ENCODE results near the gene SMARCD3. TPM values are rescaled to one million over a fixed set of nuclear protein-coding genes. Genes with fewer than 3 reads are reported as not detected.

Gene SMARCD3
- total RNA-seq, 1 donor from 2014 or later = 110 TPM

GRCh38 chr7:151204383-151205032 is 44.0 kb downstream of the SMARCD3 start:
- ATAC-seq = no peak
- DNase-seq (ENCODE audit: missing footprints) = no peak
- intact Hi-C loops (cut with DNase I) = no loop called here

DNA sequence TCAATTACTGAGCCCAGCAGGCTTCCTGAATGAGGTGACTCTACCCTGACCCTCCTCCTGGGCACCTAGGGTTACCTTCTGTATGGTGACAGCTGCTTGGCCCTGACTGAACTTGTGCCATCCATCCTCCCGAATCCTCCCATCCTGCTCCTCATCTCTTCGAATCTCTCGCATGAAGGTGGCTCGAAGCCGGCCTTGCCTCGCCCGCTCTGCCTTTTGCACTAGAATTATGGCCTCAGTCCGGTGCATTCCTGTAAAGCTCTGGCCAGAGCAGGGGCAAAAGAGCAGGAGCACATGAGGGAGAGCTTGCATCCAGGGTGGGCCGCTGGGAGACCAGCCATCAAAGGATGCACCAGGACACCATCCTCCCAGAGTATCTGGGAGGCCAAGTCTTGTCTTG is 45.7 kb downstream of the SMARCD3 start:
- intact Hi-C loops (cut with DNase I) = no loop called here
- no peak for DNase-seq (ENCODE audit: missing footprints)
- no peak for ATAC-seq

GRCh38 chr7:151201751-151202150 is 46.7 kb downstream of the SMARCD3 start:
- no peak for ATAC-seq
- intact Hi-C loops (cut with DNase I) = no loop called here
- no peak for DNase-seq (ENCODE audit: missing footprints)

- DNase-seq (ENCODE audit: missing footprints) = no peak
- ATAC-seq = no peak
- intact Hi-C loops (cut with DNase I) = no loop called here
Observed at GRCh38 chr7:151201344-151201743, 47.1 kb downstream of the SMARCD3 start.

DNA sequence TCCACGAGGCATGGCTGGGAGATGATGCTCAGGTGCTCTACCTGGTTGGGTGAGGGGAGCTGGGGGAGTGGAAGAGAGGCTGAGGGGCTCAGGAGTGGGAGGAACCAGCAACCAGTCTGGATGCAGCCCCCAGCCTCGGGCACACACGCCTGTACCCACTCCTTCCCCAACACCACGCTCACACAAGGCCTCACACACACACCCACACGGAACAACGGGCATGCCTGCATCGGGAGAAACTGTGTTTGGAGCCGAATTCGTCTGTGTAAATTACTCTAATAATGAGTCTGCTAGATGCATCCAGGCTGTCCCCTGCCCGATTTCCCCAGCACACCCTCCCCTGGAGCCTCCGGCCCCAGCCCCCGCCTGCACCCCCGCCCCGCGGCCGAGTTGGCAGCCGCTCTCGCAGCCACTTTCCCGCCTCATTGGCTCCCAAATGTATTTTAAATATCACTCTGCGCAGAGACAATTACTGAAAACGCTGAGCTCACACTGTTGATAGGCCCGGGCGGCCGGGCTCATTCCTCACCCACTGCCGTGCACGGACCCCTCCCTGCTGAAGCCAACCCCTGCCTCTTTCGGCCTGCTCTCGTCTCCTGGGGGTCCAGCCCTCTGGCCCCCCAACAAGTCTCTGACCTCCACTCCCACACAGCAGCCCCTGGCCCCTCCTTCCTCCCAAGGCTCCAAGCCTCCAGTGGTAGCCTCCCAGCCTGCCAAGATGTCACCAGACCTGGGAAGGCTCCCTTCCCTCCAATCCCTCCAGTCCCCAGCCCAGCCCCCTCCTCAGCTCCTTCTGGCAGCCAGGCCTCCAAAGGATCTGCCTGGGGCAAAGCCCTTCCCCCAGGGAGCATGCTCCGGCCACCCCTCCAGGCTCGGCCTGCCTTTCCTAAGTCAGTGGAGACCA is 49.3 kb downstream of the SMARCD3 start:
- DNase-seq (ENCODE audit: missing footprints) (no peak), ATAC-seq (no peak)
- intact Hi-C loops (cut with DNase I) = no loop called here

- intact Hi-C loops (cut with DNase I) = no loop called here
- DNase-seq (ENCODE audit: missing footprints) = no peak
- ATAC-seq = no peak
Observed at GRCh38 chr7:151197932-151198331, 50.6 kb downstream of the SMARCD3 start.

- intact Hi-C loops (cut with DNase I) = no loop called here
- ATAC-seq (no peak), DNase-seq (ENCODE audit: missing footprints) (no peak)
Observed at GRCh38 chr7:151195616-151196450, 52.7 kb downstream of the SMARCD3 start.

- intact Hi-C loops (cut with DNase I) = no loop called here
- ATAC-seq (no peak), DNase-seq (ENCODE audit: missing footprints) (no peak)
Observed at GRCh38 chr7:151194188-151194587, 54.3 kb downstream of the SMARCD3 start.

GRCh38 chr7:151193203-151193978 is 55.1 kb downstream of the SMARCD3 start:
- no peak for ATAC-seq
- intact Hi-C loops (cut with DNase I) = no loop called here
- DNase-seq (ENCODE audit: missing footprints) = no peak

DNA sequence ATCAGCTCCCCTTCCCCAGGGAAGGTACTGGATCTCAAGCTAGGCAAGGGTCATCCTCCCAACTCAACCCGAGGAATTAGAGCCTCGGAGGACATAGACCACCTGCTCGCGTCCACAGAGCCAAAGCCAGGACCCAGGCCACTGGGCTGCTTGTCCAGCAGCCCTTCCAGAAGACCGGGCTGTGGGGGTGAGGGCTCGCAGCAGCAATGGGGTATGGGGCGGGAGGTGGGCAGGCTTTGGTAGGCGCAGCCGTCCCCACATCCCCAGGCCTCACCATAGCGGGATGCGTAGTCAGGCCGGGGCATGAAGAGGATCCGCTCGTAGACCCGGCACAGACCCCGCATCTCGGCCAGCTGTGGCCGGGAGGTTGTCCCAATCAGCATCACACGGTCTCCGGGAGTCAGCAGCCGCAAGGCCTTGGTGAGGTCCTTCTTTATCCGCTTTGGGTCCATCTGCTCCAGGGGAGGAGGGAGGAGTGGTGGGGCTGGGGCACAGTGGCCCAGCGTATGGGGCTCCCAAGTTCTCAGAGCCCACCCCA is 56.4 kb downstream of the SMARCD3 start:
- peak; percentile 60 for DNase-seq (ENCODE audit: missing footprints)
- intact Hi-C loops (cut with DNase I) = no loop called here
- no peak for ATAC-seq

DNA sequence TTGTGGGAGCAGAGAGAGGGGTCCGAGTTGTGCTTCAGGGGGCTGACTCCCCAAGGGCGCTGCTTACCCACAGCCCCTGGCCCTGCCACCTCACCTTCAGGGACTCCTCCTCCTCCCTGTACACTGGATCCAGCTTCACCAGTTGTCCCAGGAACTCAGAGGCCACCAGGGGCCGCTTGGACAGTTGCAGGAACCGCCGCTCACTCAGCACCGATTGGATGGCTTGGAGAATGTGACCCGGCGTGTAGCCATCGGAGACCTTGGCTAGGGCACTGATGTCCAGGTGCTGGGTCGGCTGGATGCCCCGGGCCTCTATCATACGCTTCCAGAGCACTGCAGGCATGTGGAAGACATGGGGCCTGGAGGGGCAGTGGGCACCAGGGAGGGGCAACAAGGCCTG is 57.0 kb downstream of the SMARCD3 start:
- DNase-seq (ENCODE audit: missing footprints) (peak; percentile 42), ATAC-seq (no peak)
- intact Hi-C loops (cut with DNase I) = no loop called here

GRCh38 chr7:151189038-151189437 is 59.5 kb downstream of the SMARCD3 start:
- DNase-seq (ENCODE audit: missing footprints) (no peak), ATAC-seq (no peak)
- intact Hi-C loops (cut with DNase I) = loop anchor here (5.0 kb wide), 1 partner anchor 53 kb away; no protein-coding TSS in a partner anchor

Other genes starting within 250 kb of the SMARCD3 start
- gene ATG9B, start 224.2 kb downstream of the SMARCD3 start, total RNA-seq = not detected
- 24.5 TPM for gene ABCB8, start 220.2 kb downstream of the SMARCD3 start, total RNA-seq
- gene ASIC3, start 200.2 kb downstream of the SMARCD3 start, total RNA-seq = 5.5 TPM
- gene CDK5, start 190.8 kb downstream of the SMARCD3 start, total RNA-seq = 6.7 TPM
- 61.2 TPM for gene SLC4A2, start 189.1 kb downstream of the SMARCD3 start, total RNA-seq
- 79.2 TPM for gene FASTK, start 167.9 kb downstream of the SMARCD3 start, total RNA-seq
- gene TMUB1, start 165.2 kb downstream of the SMARCD3 start, total RNA-seq = 35.5 TPM
- 57.4 TPM for gene AGAP3, start 162.2 kb downstream of the SMARCD3 start, total RNA-seq
- 2.4 TPM for gene GBX1, start 81.0 kb downstream of the SMARCD3 start, total RNA-seq
- 41.4 TPM for gene ASB10, start 61.4 kb downstream of the SMARCD3 start, total RNA-seq
- gene H2BK1, start 38.2 kb downstream of the SMARCD3 start, total RNA-seq = not detected
- 24.5 TPM for gene ABCF2, start 21.5 kb downstream of the SMARCD3 start, total RNA-seq
- gene CHPF2, start 16.2 kb downstream of the SMARCD3 start, total RNA-seq = 11.6 TPM
- gene NUB1, start 93.1 kb upstream of the SMARCD3 start, total RNA-seq = 31.3 TPM
- gene WDR86, start 161.3 kb upstream of the SMARCD3 start, total RNA-seq = 0.41 TPM
- not detected for gene CRYGN, start 191.4 kb upstream of the SMARCD3 start, total RNA-seq

Data from Right ventricle myocardium inferior (tissue), 1 donor.